GM23338 (cell line): ENCODE results near the gene ZNF83. TPM values are rescaled to one million over a fixed set of nuclear protein-coding genes. Genes with fewer than 3 reads are reported as not detected.

Experiments
- ATAC-seq: fragments of 200-7000 bp; cut with Tn5 transposase; 3 replicates; pipeline ENCODE4 v1.9.1; 2020
- DNase-seq: peaks from one replicate; pipeline ENCODE4 v3.0.0-alpha.2; 2015; ENCODE audit warnings: low spot score
- H2AFZ ChIP-seq: fragments of 200-600 bp; sonication (generic); 2 replicates; pipeline ENCODE4 v1.8.0; 2016; ENCODE audit warnings: antibody characterized with exemption, mild to moderate bottlenecking, moderate library complexity
- H3F3A ChIP-seq: fragments of 200-600 bp; sonication (generic); replicated peaks from 2 replicates; pipeline ENCODE4 v1.8.0; 2017; ENCODE audit warnings: antibody characterized with exemption, mixed run types, low read depth
- H3K27ac ChIP-seq: fragments of 200-600 bp; sonication (generic); 2 replicates; pipeline ENCODE4 v1.6.1; 2016; ENCODE audit warnings: low read depth
- H3K27me3 ChIP-seq: fragments of 200-600 bp; sonication (generic); 2 replicates; pipeline ENCODE4 v1.8.0; 2016; ENCODE audit warnings: mild to moderate bottlenecking, mixed run types, moderate library complexity; ENCODE audit not compliant: insufficient read depth
- H3K36me3 ChIP-seq: fragments of 200-600 bp; sonication (generic); 2 replicates; pipeline ENCODE4 v1.8.0; 2016; ENCODE audit warnings: mild to moderate bottlenecking; ENCODE audit not compliant: insufficient read depth
- H3K4me1 ChIP-seq: fragments of 200-600 bp; sonication (generic); 2 replicates; pipeline ENCODE4 v1.8.0; 2016; ENCODE audit warnings: mild to moderate bottlenecking, moderate library complexity; ENCODE audit not compliant: insufficient read depth
- H3K4me2 ChIP-seq: fragments of 200-600 bp; sonication (generic); 2 replicates; pipeline ENCODE4 v1.7.1; 2017; ENCODE audit warnings: mixed run types
- H3K4me3 ChIP-seq: fragments of 200-600 bp; sonication (generic); 2 replicates; pipeline ENCODE4 v1.6.1; 2016; ENCODE audit warnings: mixed run types
- H3K79me2 ChIP-seq: fragments of 200-600 bp; sonication (generic); replicated peaks from 2 replicates; pipeline ENCODE4 v1.8.0; 2017; ENCODE audit warnings: mild to moderate bottlenecking; ENCODE audit not compliant: insufficient read depth
- H3K9me2 ChIP-seq: fragments of 200-600 bp; sonication (generic); 2 replicates; pipeline ENCODE4 v1.8.0; 2017; ENCODE audit not compliant: insufficient read depth
- H4K20me1 ChIP-seq: fragments of 200-600 bp; sonication (generic); replicated peaks from 2 replicates; pipeline ENCODE4 v1.8.0; 2017; ENCODE audit warnings: mild to moderate bottlenecking; ENCODE audit not compliant: insufficient read depth
- H3K27ac Mint-ChIP-seq: 2 replicates; pipeline ENCODE4 v1.8.0; 2020; ENCODE audit warnings: inconsistent platforms, mild to moderate bottlenecking, moderate library complexity, mixed read lengths
- H3K27me3 Mint-ChIP-seq: 3 replicates; pipeline ENCODE4 v1.8.0; 2022; ENCODE audit warnings: low read depth, mild to moderate bottlenecking, moderate library complexity, mixed read lengths, inconsistent platforms; ENCODE audit not compliant: insufficient read depth, poor library complexity
- H3K36me3 Mint-ChIP-seq: 3 replicates; pipeline ENCODE4 v1.8.0; 2021; ENCODE audit warnings: low read depth, mild to moderate bottlenecking, inconsistent platforms, moderate library complexity, mixed read lengths
- H3K4me1 Mint-ChIP-seq: 3 replicates; pipeline ENCODE4 v1.8.0; 2020; ENCODE audit warnings: mild to moderate bottlenecking, inconsistent platforms, mixed read lengths
- H3K4me3 Mint-ChIP-seq: 3 replicates; pipeline ENCODE4 v1.8.0; 2021; ENCODE audit warnings: moderate library complexity, mild to moderate bottlenecking, inconsistent platforms, mixed read lengths
- H3K9me3 Mint-ChIP-seq: 3 replicates; pipeline ENCODE4 v1.8.0; 2020; ENCODE audit warnings: moderate library complexity, mild to moderate bottlenecking, inconsistent platforms, mixed read lengths
- CREB1 ChIP-seq: fragments of 250-450 bp; sonication (Bioruptor Pico); IDR thresholded peaks from 2 replicates; pipeline ENCODE4 v1.5.0; 2020; ENCODE audit warnings: low read depth, mild to moderate bottlenecking, moderate library complexity
- EZH2 ChIP-seq: fragments of 200-600 bp; sonication (generic); IDR thresholded peaks from one replicate; pipeline ENCODE4 v1.8.0; 2017; ENCODE audit warnings: antibody characterized with exemption, mild to moderate bottlenecking, low read depth; ENCODE audit not compliant: unreplicated experiment
- EZH2phosphoT487 ChIP-seq: fragments of 200-600 bp; sonication (generic); IDR thresholded peaks from one replicate; pipeline ENCODE4 v1.8.1; 2018; ENCODE audit warnings: antibody characterized with exemption; ENCODE audit not compliant: unreplicated experiment
- JUNB ChIP-seq: IDR thresholded peaks from one replicate; pipeline ENCODE4 v1.6.1; 2016; ENCODE audit warnings: antibody characterized with exemption; ENCODE audit not compliant: unreplicated experiment
- NANOG ChIP-seq: IDR thresholded peaks from 2 replicates; pipeline ENCODE4 v1.6.1; 2016; ENCODE audit warnings: antibody characterized with exemption, borderline replicate concordance
- POLR2AphosphoS5 ChIP-seq: IDR thresholded peaks from 2 replicates; pipeline ENCODE4 v1.6.1; 2016; ENCODE audit warnings: antibody characterized with exemption, low read depth
- STAT1 ChIP-seq: IDR thresholded peaks from one replicate; pipeline ENCODE4 v1.6.1; 2016; ENCODE audit warnings: antibody characterized with exemption; ENCODE audit not compliant: unreplicated experiment
- ZNF114 ChIP-seq: fragments of 250-450 bp; sonication (Bioruptor Pico); IDR thresholded peaks from 2 replicates; pipeline ENCODE4 v1.5.0; 2020; ENCODE audit warnings: mild to moderate bottlenecking, moderate library complexity
- ZNF331 ChIP-seq: fragments of 250-450 bp; sonication (Bioruptor Pico); IDR thresholded peaks from 2 replicates; pipeline ENCODE4 v1.5.0; 2020; ENCODE audit warnings: low read depth, mild to moderate bottlenecking, moderate library complexity
- polyA plus RNA-seq: library from polyadenylated mRNA; unstranded; fragments of >200 nt; fragmentation: Nextera tagmentation; extraction: Ambion mirVana; gene quantifications from 2 replicates; pipeline ENCODE4 v1.2.1, GENCODE V29; 2016
- total RNA-seq: library from RNA; depleted of rRNA; stranded (reverse); fragments of >200 nt; shearing (Covaris generic); gene quantifications from 2 replicates; pipeline ENCODE4 v1.2.3, GENCODE V29; 2014
- TF ChIP-seq, protein P1 (sequence below): IDR thresholded peaks from one replicate; pipeline ENCODE4 v1.6.1; 2018; ENCODE audit warnings: antibody characterized with exemption; ENCODE audit not compliant: unreplicated experiment
- TF ChIP-seq, protein P2 (sequence below): IDR thresholded peaks from 2 replicates; pipeline ENCODE4 v1.6.1; 2016; ENCODE audit warnings: antibody characterized with exemption
- TF ChIP-seq, protein P3 (sequence below): fragments of 250-450 bp; sonication (Bioruptor Pico); IDR thresholded peaks from 2 replicates; pipeline ENCODE4 v1.5.0; 2020; ENCODE audit warnings: mild to moderate bottlenecking, moderate library complexity
- TF ChIP-seq, protein P4 (sequence below), 2 experiments: fragments of 200-600 bp in 1 of 2; sonication (generic) in 1 of 2; conservative IDR thresholded peaks; 2 replicates each; pipeline versions ENCODE4 v1.5.1 to v1.6.1; 2016 to 2017; ENCODE audit warnings: antibody characterized with exemption in 2 of 2, low read depth in 2 of 2, mild to moderate bottlenecking in 2 of 2, moderate library complexity in 1 of 2

The ZNF83 gene
- total and polyA plus RNA-seq, 2 experiments from 2014 or later, result 16.2 to 25.0 TPM

DNA sequence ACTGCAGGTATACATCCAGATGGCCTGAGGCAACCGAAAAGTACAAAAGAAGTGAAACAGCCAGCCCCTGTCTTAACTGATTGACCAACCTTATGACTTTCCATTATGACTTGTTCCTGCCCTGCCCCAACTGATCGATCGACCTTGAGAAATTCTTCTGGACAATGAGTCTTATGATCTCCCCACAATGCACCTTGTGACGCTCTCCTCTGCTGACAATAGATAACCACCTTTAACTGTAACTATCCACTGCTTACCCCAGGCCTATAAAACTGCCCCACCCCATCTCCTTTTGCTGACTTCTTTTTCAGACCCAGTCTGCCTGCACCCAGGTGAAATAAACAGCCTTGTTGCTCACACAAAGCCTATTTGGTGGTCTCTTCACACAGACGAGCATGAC lies 11.2 kb downstream of the ZNF83 start:
- no peak overlapping the region for H3K4me3 ChIP-seq
- DNase-seq, result no peak
- TF ChIP-seq CREB1 (CRISPR knock-in tag), result no peak
- no peak for TF ChIP-seq POLR2AphosphoS5
- no peak for TF ChIP-seq NANOG
- no peak for TF ChIP-seq EZH2
- TF ChIP-seq EZH2phosphoT487, result no peak
- TF ChIP-seq JUNB, result no peak
- TF ChIP-seq, protein P1, sequence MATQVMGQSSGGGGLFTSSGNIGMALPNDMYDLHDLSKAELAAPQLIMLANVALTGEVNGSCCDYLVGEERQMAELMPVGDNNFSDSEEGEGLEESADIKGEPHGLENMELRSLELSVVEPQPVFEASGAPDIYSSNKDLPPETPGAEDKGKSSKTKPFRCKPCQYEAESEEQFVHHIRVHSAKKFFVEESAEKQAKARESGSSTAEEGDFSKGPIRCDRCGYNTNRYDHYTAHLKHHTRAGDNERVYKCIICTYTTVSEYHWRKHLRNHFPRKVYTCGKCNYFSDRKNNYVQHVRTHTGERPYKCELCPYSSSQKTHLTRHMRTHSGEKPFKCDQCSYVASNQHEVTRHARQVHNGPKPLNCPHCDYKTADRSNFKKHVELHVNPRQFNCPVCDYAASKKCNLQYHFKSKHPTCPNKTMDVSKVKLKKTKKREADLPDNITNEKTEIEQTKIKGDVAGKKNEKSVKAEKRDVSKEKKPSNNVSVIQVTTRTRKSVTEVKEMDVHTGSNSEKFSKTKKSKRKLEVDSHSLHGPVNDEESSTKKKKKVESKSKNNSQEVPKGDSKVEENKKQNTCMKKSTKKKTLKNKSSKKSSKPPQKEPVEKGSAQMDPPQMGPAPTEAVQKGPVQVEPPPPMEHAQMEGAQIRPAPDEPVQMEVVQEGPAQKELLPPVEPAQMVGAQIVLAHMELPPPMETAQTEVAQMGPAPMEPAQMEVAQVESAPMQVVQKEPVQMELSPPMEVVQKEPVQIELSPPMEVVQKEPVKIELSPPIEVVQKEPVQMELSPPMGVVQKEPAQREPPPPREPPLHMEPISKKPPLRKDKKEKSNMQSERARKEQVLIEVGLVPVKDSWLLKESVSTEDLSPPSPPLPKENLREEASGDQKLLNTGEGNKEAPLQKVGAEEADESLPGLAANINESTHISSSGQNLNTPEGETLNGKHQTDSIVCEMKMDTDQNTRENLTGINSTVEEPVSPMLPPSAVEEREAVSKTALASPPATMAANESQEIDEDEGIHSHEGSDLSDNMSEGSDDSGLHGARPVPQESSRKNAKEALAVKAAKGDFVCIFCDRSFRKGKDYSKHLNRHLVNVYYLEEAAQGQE, result no peak
- no peak for TF ChIP-seq ZNF114 (CRISPR knock-in tag)
- TF ChIP-seq STAT1, result no peak
- no peak for TF ChIP-seq ZNF331 (CRISPR knock-in tag)
- TF ChIP-seq, protein P2, sequence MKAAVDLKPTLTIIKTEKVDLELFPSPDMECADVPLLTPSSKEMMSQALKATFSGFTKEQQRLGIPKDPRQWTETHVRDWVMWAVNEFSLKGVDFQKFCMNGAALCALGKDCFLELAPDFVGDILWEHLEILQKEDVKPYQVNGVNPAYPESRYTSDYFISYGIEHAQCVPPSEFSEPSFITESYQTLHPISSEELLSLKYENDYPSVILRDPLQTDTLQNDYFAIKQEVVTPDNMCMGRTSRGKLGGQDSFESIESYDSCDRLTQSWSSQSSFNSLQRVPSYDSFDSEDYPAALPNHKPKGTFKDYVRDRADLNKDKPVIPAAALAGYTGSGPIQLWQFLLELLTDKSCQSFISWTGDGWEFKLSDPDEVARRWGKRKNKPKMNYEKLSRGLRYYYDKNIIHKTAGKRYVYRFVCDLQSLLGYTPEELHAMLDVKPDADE, result no peak
- TF ChIP-seq, protein P3, sequence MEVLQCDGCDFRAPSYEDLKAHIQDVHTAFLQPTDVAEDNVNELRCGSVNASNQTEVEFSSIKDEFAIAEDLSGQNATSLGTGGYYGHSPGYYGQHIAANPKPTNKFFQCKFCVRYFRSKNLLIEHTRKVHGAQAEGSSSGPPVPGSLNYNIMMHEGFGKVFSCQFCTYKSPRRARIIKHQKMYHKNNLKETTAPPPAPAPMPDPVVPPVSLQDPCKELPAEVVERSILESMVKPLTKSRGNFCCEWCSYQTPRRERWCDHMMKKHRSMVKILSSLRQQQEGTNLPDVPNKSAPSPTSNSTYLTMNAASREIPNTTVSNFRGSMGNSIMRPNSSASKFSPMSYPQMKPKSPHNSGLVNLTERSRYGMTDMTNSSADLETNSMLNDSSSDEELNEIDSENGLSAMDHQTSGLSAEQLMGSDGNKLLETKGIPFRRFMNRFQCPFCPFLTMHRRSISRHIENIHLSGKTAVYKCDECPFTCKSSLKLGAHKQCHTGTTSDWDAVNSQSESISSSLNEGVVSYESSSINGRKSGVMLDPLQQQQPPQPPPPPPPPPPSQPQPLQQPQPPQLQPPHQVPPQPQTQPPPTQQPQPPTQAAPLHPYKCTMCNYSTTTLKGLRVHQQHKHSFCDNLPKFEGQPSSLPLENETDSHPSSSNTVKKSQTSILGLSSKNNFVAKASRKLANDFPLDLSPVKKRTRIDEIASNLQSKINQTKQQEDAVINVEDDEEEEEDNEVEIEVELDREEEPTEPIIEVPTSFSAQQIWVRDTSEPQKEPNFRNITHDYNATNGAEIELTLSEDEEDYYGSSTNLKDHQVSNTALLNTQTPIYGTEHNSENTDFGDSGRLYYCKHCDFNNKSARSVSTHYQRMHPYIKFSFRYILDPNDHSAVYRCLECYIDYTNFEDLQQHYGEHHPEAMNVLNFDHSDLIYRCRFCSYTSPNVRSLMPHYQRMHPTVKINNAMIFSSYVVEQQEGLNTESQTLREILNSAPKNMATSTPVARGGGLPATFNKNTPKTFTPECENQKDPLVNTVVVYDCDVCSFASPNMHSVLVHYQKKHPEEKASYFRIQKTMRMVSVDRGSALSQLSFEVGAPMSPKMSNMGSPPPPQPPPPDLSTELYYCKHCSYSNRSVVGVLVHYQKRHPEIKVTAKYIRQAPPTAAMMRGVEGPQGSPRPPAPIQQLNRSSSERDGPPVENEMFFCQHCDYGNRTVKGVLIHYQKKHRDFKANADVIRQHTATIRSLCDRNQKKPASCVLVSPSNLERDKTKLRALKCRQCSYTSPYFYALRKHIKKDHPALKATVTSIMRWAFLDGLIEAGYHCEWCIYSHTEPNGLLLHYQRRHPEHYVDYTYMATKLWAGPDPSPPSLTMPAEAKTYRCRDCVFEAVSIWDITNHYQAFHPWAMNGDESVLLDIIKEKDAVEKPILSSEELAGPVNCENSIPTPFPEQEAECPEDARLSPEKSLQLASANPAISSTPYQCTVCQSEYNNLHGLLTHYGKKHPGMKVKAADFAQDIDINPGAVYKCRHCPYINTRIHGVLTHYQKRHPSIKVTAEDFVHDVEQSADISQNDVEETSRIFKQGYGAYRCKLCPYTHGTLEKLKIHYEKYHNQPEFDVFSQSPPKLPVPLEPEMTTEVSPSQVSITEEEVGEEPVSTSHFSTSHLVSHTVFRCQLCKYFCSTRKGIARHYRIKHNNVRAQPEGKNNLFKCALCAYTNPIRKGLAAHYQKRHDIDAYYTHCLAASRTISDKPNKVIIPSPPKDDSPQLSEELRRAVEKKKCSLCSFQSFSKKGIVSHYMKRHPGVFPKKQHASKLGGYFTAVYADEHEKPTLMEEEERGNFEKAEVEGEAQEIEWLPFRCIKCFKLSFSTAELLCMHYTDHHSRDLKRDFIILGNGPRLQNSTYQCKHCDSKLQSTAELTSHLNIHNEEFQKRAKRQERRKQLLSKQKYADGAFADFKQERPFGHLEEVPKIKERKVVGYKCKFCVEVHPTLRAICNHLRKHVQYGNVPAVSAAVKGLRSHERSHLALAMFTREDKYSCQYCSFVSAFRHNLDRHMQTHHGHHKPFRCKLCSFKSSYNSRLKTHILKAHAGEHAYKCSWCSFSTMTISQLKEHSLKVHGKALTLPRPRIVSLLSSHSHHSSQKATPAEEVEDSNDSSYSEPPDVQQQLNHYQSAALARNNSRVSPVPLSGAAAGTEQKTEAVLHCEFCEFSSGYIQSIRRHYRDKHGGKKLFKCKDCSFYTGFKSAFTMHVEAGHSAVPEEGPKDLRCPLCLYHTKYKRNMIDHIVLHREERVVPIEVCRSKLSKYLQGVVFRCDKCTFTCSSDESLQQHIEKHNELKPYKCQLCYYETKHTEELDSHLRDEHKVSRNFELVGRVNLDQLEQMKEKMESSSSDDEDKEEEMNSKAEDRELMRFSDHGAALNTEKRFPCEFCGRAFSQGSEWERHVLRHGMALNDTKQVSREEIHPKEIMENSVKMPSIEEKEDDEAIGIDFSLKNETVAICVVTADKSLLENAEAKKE, result no peak
- TF ChIP-seq, protein P4, sequence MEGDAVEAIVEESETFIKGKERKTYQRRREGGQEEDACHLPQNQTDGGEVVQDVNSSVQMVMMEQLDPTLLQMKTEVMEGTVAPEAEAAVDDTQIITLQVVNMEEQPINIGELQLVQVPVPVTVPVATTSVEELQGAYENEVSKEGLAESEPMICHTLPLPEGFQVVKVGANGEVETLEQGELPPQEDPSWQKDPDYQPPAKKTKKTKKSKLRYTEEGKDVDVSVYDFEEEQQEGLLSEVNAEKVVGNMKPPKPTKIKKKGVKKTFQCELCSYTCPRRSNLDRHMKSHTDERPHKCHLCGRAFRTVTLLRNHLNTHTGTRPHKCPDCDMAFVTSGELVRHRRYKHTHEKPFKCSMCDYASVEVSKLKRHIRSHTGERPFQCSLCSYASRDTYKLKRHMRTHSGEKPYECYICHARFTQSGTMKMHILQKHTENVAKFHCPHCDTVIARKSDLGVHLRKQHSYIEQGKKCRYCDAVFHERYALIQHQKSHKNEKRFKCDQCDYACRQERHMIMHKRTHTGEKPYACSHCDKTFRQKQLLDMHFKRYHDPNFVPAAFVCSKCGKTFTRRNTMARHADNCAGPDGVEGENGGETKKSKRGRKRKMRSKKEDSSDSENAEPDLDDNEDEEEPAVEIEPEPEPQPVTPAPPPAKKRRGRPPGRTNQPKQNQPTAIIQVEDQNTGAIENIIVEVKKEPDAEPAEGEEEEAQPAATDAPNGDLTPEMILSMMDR (conservative IDR thresholded peaks at IDR 0.05; ENCODE audit: low read depth in 2 of 2), result no peak
- peaks cover 6% of the 10 kb centered on the region for H3K27me3 Mint-ChIP-seq
- H3F3A ChIP-seq, result no peaks in the 10 kb centered on the region
- H3K79me2 ChIP-seq, result no peaks in the 10 kb centered on the region
- ATAC-seq, result no peak
- H3K27ac ChIP-seq, result no peak overlapping the region
- H3K27ac Mint-ChIP-seq, result no peak overlapping the region
- peaks cover 6% of the 10 kb centered on the region; the same call in 1 of the 2 replicates for H4K20me1 ChIP-seq
- peaks cover 31% of the 10 kb centered on the region for H3K9me3 Mint-ChIP-seq
- no peaks in the 10 kb centered on the region for H3K27me3 ChIP-seq
- no peaks in the 10 kb centered on the region for H3K4me1 Mint-ChIP-seq
- H3K4me2 ChIP-seq, result no peak overlapping the region
- H2AFZ ChIP-seq, result no peak overlapping the region
- H3K4me1 ChIP-seq, result no peaks in the 10 kb centered on the region
- no peaks in the 10 kb centered on the region; the same call in 1 of the 2 replicates for H3K36me3 ChIP-seq
- peaks cover 44% of the 10 kb centered on the region for H3K36me3 Mint-ChIP-seq
- no peak overlapping the region for H3K4me3 Mint-ChIP-seq
- no peaks in the 10 kb centered on the region for H3K9me2 ChIP-seq
